A549 (cell line): ENCODE results near the gene ATL2. TPM values are rescaled to one million over a fixed set of nuclear protein-coding genes. Genes with fewer than 3 reads are reported as not detected.

ENCODE experiments used
- ATAC-seq, 2 experiments: fragments of 200-7000 bp in 1 of 2; fragments of >200 bp in 1 of 2; cut with Nextera tagmentation in 1 of 2; cut with Tn5 transposase in 1 of 2; 3 replicates each; pipeline versions ENCODE4 v1.8.0 to v1.9.1; 2018 to 2020; ENCODE audit warnings: mild to moderate bottlenecking in 1 of 2, moderate library complexity in 1 of 2
- CTCF ChIA-PET: fragments of 300-600 bp; sonication (Branson Sonifier 250); formaldehyde crosslinking; extraction: SDS; loops from one replicate; lab custom pipeline; 2021; ENCODE audit warnings: antibody characterized with exemption, inconsistent platforms; lab: Yijun Ruan, JAX
- POLR2A ChIA-PET: fragments of 350-600 bp; formaldehyde crosslinking; extraction: SDS; loops from one replicate; lab custom pipeline; 2021; ENCODE audit warnings: antibody characterized with exemption, inconsistent platforms; lab: Yijun Ruan, JAX
- DNase-seq, 2 experiments: peaks; one replicate each; pipeline versions ENCODE4 v3.0.0 to v3.0.0-alpha.2; 2011 to 2016; ENCODE audit warnings: low read depth in 1 of 2, low spot score in 1 of 2
- FAIRE-seq: peaks from 2 replicates; lab custom pipeline; 2011; peaks lifted over from hg19 to GRCh38; lab: Jason Lieb, UNC
- H3K27ac ChIP-seq, 2 experiments: fragments of >200 bp; sonication (Bioruptor Twin); formaldehyde crosslinking; 3 replicates each; pipeline ENCODE4 v1.5.1; 2016 to 2017
- H3K4me1 ChIP-seq: fragments of >200 bp; sonication (Bioruptor Twin); formaldehyde crosslinking; 3 replicates; pipeline ENCODE4 v1.6.1; 2016
- H3K4me2 ChIP-seq: fragments of >200 bp; sonication (Bioruptor Twin); formaldehyde crosslinking; 3 replicates; pipeline ENCODE4 v1.6.1; 2016
- H3K4me3 ChIP-seq: fragments of >200 bp; sonication (Bioruptor Twin); formaldehyde crosslinking; 3 replicates; pipeline ENCODE4 v1.5.1; 2016
- H3K9me3 ChIP-seq: fragments of >200 bp; sonication (Bioruptor Twin); formaldehyde crosslinking; 3 replicates; pipeline ENCODE4 v1.6.1; 2016
- CEBPB ChIP-seq, 2 experiments: fragments of >200 bp in 1 of 2; sonication (Bioruptor Twin) in 1 of 2; formaldehyde crosslinking in 1 of 2; IDR thresholded peaks; 2 replicates each; pipeline ENCODE4 v1.6.1; 2012 to 2016
- CHD2 ChIP-seq: fragments of 150-350 bp; IDR thresholded peaks from 2 replicates; pipeline ENCODE4 v1.6.1; 2014; ENCODE audit warnings: low read length; ENCODE audit not compliant: partially characterized antibody
- EHF ChIP-seq: fragments of 250-450 bp; sonication (Bioruptor Pico); IDR thresholded peaks from 2 replicates; pipeline ENCODE4 v1.5.0; 2020; ENCODE audit warnings: mild to moderate bottlenecking
- ELK1 ChIP-seq: fragments of 150-350 bp; IDR thresholded peaks from 2 replicates; pipeline ENCODE4 v1.6.1; 2014; ENCODE audit warnings: low read depth, mild to moderate bottlenecking, low read length
- FOSB ChIP-seq: fragments of 250-450 bp; sonication (Bioruptor Pico); IDR thresholded peaks from 2 replicates; pipeline ENCODE4 v1.5.0; 2020; ENCODE audit warnings: mild to moderate bottlenecking, moderate library complexity
- HDAC2 ChIP-seq: fragments of 200-600 bp; sonication (generic); IDR thresholded peaks from 2 replicates; pipeline ENCODE4 v1.6.1; 2016
- HEYL ChIP-seq: fragments of 250-450 bp; sonication (Bioruptor Pico); IDR thresholded peaks from 2 replicates; pipeline ENCODE4 v1.8.0; 2021; ENCODE audit warnings: mild to moderate bottlenecking, moderate library complexity
- HMGXB4 ChIP-seq: fragments of 250-450 bp; sonication (Bioruptor Pico); IDR thresholded peaks from 2 replicates; pipeline ENCODE4 v1.5.0; 2021; ENCODE audit warnings: mild to moderate bottlenecking, moderate library complexity, borderline replicate concordance
- HOXA7 ChIP-seq: fragments of 250-450 bp; sonication (Bioruptor Pico); IDR thresholded peaks from 2 replicates; pipeline ENCODE4 v1.5.0; 2020; ENCODE audit warnings: mild to moderate bottlenecking, moderate library complexity
- HOXB13 ChIP-seq: fragments of 250-450 bp; sonication (Bioruptor Pico); IDR thresholded peaks from 2 replicates; pipeline ENCODE4 v1.5.0; 2020; ENCODE audit warnings: low read depth, mild to moderate bottlenecking, moderate library complexity
- HOXB5 ChIP-seq: fragments of 250-450 bp; sonication (Bioruptor Pico); IDR thresholded peaks from 2 replicates; pipeline ENCODE4 v1.5.0; 2020; ENCODE audit warnings: mild to moderate bottlenecking, moderate library complexity
- KDM1A ChIP-seq: fragments of 200-600 bp; sonication (generic); IDR thresholded peaks from 2 replicates; pipeline ENCODE4 v1.6.1; 2016; ENCODE audit warnings: low read depth, mild to moderate bottlenecking
- KDM5A ChIP-seq: fragments of 200-600 bp; sonication (generic); IDR thresholded peaks from 2 replicates; pipeline ENCODE4 v1.6.1; 2016; ENCODE audit warnings: antibody characterized with exemption, mild to moderate bottlenecking
- MAZ ChIP-seq: fragments of 150-350 bp; IDR thresholded peaks from 2 replicates; pipeline ENCODE4 v1.6.1; 2014; ENCODE audit warnings: antibody characterized with exemption, low read depth, low read length, borderline replicate concordance
- NR3C1 ChIP-seq: fragments of >200 bp; sonication (Bioruptor Twin); formaldehyde crosslinking; IDR thresholded peaks from 3 replicates; pipeline ENCODE4 v1.6.1; 2017
- RAD21 ChIP-seq, 2 experiments: fragments of >200 bp in 1 of 2; sonication (Bioruptor Twin) in 1 of 2; formaldehyde crosslinking in 1 of 2; IDR thresholded peaks in 1 of 2; conservative IDR thresholded peaks in 1 of 2; 2 replicates in 1 of 2; 3 replicates in 1 of 2; pipeline ENCODE4 v1.6.1; 2012 to 2018; ENCODE audit warnings: inconsistent platforms in 1 of 2
- REST ChIP-seq: fragments of 200-600 bp; sonication (generic); IDR thresholded peaks from 2 replicates; pipeline ENCODE4 v1.6.1; 2016; ENCODE audit warnings: antibody characterized with exemption, mild to moderate bottlenecking, moderate library complexity
- SMC3 ChIP-seq: fragments of >200 bp; sonication (Bioruptor Twin); formaldehyde crosslinking; IDR thresholded peaks from 3 replicates; pipeline ENCODE4 v1.6.1; 2018; ENCODE audit warnings: inconsistent platforms
- SREBF2 ChIP-seq: fragments of 450-650 bp; IDR thresholded peaks from 2 replicates; pipeline ENCODE4 v1.6.1; 2014; ENCODE audit warnings: mild to moderate bottlenecking, moderate library complexity
- TFCP2L1 ChIP-seq: fragments of 250-450 bp; sonication (Bioruptor Pico); IDR thresholded peaks from 2 replicates; pipeline ENCODE4 v1.5.0; 2021; ENCODE audit warnings: mild to moderate bottlenecking
- TP53 ChIP-seq: fragments of 250-450 bp; sonication (Bioruptor Pico); IDR thresholded peaks from 2 replicates; pipeline ENCODE4 v1.5.0; 2021; ENCODE audit warnings: mild to moderate bottlenecking, moderate library complexity
- USF2 ChIP-seq: fragments of 450-650 bp; IDR thresholded peaks from 2 replicates; pipeline ENCODE4 v1.6.1; 2014; ENCODE audit warnings: antibody characterized with exemption
- ZNF302 ChIP-seq: fragments of 250-450 bp; sonication (Bioruptor Pico); IDR thresholded peaks from 2 replicates; pipeline ENCODE4 v1.9.0; 2021; ENCODE audit warnings: inconsistent platforms, mild to moderate bottlenecking, moderate library complexity
- WGBS: methylation state at CpG from one replicate; pipeline ENCODE4 v1.1.6; 2017; ENCODE audit errors: missing lambda C conversion rate; 5-methylcytosine and 5-hydroxymethylcytosine counted together
- polyA plus RNA-seq, 4 experiments: library from polyadenylated mRNA; depleted of rRNA in 3 of 4; stranded (reverse); fragments of >200 nt; fragmentation: RNase III in 1 of 4; extraction: RNeasy Plus Mini Kit Qiagen cat#74134 plus additional on column Dnase treatment in 1 of 4; gene quantifications; 2 replicates in 3 of 4; 3 replicates in 1 of 4; pipeline ENCODE4 v1.2.3, GENCODE V29; 2011 to 2017
- TF ChIP-seq, protein P1 (sequence below): fragments of >200 bp; sonication (Bioruptor Twin); formaldehyde crosslinking; IDR thresholded peaks from 2 replicates; pipeline ENCODE4 v1.6.1; 2016

Gene ATL2
- polyA plus RNA-seq, 2 of the 4 experiments (the other 2 are of a cell fraction) = 77.6 to 85.3 TPM

- no peaks in the 10 kb centered on the region for H3K4me1 ChIP-seq
- H3K9me3 ChIP-seq = no peaks in the 10 kb centered on the region
- FAIRE-seq (no peak), DNase-seq (no peak), ATAC-seq (no peak)
- ChIA-PET POLR2A (no interaction called here), CTCF (interaction anchor here (0.5 to 1.2 kb wide), 3 partner anchors 11 to 62 kb away, joined by 3 to 5 read pairs (median 3); no protein-coding TSS in a partner anchor)
- 71% methylated on average over 7 of the region's 7 CpGs for WGBS
- H3K4me2 ChIP-seq = no peak overlapping the region
- no peak overlapping the region for H3K27ac ChIP-seq
- H3K4me3 ChIP-seq = no peak overlapping the region
- TF ChIP-seq FOSB (CRISPR knock-in tag) (no peak), MAZ (no peak), ZNF302 (CRISPR knock-in tag) (no peak), HOXB13 (CRISPR knock-in tag) (no peak), HEYL (CRISPR knock-in tag) (no peak), HDAC2 (no peak), SREBF2 (no peak), TP53 (CRISPR knock-in tag) (no peak), REST (no peak), HOXA7 (CRISPR knock-in tag) (no peak), CEBPB (IDR thresholded peaks at IDR 0.05) (no peak), KDM5A (no peak), EHF (CRISPR knock-in tag) (no peak), SMC3 (no peak), TFCP2L1 (CRISPR knock-in tag) (no peak), NR3C1 (no peak), CHD2 (no peak), USF2 (no peak)
- TF ChIP-seq, protein P1, sequence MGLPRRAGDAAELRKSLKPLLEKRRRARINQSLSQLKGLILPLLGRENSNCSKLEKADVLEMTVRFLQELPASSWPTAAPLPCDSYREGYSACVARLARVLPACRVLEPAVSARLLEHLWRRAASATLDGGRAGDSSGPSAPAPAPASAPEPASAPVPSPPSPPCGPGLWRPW = no peak
Observed at GRCh38 chr2:38296197-38296780, 80.8 kb downstream of the ATL2 start.

DNA sequence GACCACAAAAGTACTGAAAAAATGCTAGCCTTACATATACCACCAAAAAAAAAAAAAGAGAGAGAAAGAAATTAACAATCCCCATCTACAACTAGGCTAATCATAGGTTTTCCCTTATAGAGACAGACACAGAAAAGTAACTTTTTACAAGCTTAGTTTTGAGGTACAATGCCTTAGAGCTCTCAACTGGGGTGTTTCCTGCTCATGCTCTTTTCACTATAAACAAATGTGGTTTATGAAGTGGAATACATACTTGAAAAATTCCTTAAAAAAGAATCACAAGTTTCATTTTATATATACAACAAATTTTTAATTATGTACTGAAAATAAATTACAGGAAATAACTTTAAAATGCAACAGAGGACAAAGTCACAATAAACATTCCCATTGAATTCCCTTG, 82.5 kb downstream of the ATL2 start:
- no peaks in the 10 kb centered on the region for H3K4me1 ChIP-seq
- ATAC-seq (no peak), FAIRE-seq (no peak), DNase-seq (no peak)
- H3K27ac ChIP-seq = no peak overlapping the region
- POLR2A ChIA-PET = no interaction called here
- no peak overlapping the region for H3K4me2 ChIP-seq
- no peaks in the 10 kb centered on the region for H3K9me3 ChIP-seq
- CTCF ChIA-PET = interaction anchor here (1.0 to 1.5 kb wide), 3 partner anchors 8 to 312 kb away, joined by 3 to 5 read pairs (median 3); no protein-coding TSS in a partner anchor
- H3K4me3 ChIP-seq = no peak overlapping the region
- TF ChIP-seq HMGXB4 (CRISPR knock-in tag) (no peak), USF2 (no peak), KDM1A (no peak), ELK1 (no peak), TFCP2L1 (CRISPR knock-in tag) (no peak), HDAC2 (no peak), HOXB13 (CRISPR knock-in tag) (no peak), RAD21 (conservative IDR thresholded peaks at IDR 0.05 in 1 of 2, IDR thresholded peaks at IDR 0.05 in 1 of 2) (no peak), REST (no peak), ZNF302 (CRISPR knock-in tag) (no peak), HOXB5 (no peak)
